D341Med (cell line): Measurements from ENCODE around the gene NAT8.
"Not testable (repeated sequence)": the region's sequence is repeated elsewhere in the genome, so short reads cannot be mapped to it uniquely, and the experiment has no call there.

ENCODE experiments used
- DNase-seq: peaks from one replicate; pipeline ENCODE4 v3.0.0; 2012; ENCODE audit warnings: low spot score

Gene NAT8

GRCh38 chr2:73636977-73637376 is 5.2 kb downstream of the NAT8 start:
- DNase-seq = not testable (repeated sequence)

- not testable (repeated sequence) for DNase-seq
These were observed 11.5 kb downstream of the NAT8 start for GRCh38 chr2:73630662-73631266.

- DNase-seq = not testable (repeated sequence)
These were observed 13.7 kb downstream of the NAT8 start for GRCh38 chr2:73628493-73628892.

- DNase-seq = not testable (repeated sequence)
These were observed 16.0 kb downstream of the NAT8 start for GRCh38 chr2:73626237-73626636.

- DNase-seq = not testable (repeated sequence)
These were observed 17.6 kb downstream of the NAT8 start for GRCh38 chr2:73624625-73625024.

- not testable (repeated sequence) for DNase-seq
These were observed 18.2 kb downstream of the NAT8 start for GRCh38 chr2:73624036-73624435.

- not testable (repeated sequence) for DNase-seq
These were observed 22.3 kb downstream of the NAT8 start for GRCh38 chr2:73619925-73620324.

- no peak for DNase-seq
These were observed 27.2 kb downstream of the NAT8 start for GRCh38 chr2:73614997-73615396.

- no peak for DNase-seq
These were observed 28.1 kb downstream of the NAT8 start for GRCh38 chr2:73614105-73614504.

GRCh38 chr2:73611867-73612266 is 30.4 kb downstream of the NAT8 start:
- no peak for DNase-seq

- no peak for DNase-seq
These were observed 31.0 kb downstream of the NAT8 start for GRCh38 chr2:73611193-73611592.

GRCh38 chr2:73610111-73610510 is 32.1 kb downstream of the NAT8 start:
- no peak for DNase-seq

GRCh38 chr2:73604589-73604988 is 37.6 kb downstream of the NAT8 start:
- not testable (repeated sequence) for DNase-seq

GRCh38 chr2:73603099-73603588 is 39.1 kb downstream of the NAT8 start:
- DNase-seq = not testable (repeated sequence)

- DNase-seq = no peak
These were observed 40.4 kb downstream of the NAT8 start for GRCh38 chr2:73601780-73602179.

- no peak for DNase-seq
These were observed 48.0 kb downstream of the NAT8 start for GRCh38 chr2:73594251-73594650.

GRCh38 chr2:73593680-73594079 is 48.5 kb downstream of the NAT8 start:
- no peak for DNase-seq
